GM21390 (cell line): ENCODE measurements around the gene SETD3.
A peak's percentile ranks its signal among the peaks of the same experiment; 100 is the strongest.

Experiments
- ATAC-seq: cut with Tn5 transposase; IDR thresholded peaks from one replicate; pipeline ENCODE4 v1.9.1; 2021; ENCODE audit not compliant: unreplicated experiment

The SETD3 gene

GRCh38 chr14:99479906-99480869, at the start of gene SETD3:
SETD3 (minus strand) TSS chr14:99480859; CDS start chr14:99465805, 15,054 bp downstream.
- ATAC-seq, result peak; percentile 12

DNA sequence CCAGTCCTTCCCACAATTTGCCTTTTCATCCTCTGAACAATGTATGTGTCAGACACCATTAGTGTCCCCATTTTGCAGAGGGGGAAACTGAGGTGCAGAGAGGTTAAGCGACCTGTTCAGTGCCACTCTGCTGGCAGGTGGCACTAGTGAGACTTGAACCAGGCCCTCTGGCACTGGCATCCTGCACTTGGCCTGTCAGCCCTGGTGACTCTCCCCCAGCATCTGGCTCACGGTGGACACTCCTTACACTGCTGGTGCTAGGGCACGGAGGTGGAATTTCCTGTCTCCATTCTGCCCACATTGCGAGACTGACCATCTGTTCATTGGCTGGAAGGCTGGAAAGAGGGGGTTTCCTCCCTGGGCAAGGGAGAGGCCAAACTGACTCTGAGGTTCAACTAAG, 49.2 kb upstream of the SETD3 start:
- ATAC-seq, result no peak

DNA sequence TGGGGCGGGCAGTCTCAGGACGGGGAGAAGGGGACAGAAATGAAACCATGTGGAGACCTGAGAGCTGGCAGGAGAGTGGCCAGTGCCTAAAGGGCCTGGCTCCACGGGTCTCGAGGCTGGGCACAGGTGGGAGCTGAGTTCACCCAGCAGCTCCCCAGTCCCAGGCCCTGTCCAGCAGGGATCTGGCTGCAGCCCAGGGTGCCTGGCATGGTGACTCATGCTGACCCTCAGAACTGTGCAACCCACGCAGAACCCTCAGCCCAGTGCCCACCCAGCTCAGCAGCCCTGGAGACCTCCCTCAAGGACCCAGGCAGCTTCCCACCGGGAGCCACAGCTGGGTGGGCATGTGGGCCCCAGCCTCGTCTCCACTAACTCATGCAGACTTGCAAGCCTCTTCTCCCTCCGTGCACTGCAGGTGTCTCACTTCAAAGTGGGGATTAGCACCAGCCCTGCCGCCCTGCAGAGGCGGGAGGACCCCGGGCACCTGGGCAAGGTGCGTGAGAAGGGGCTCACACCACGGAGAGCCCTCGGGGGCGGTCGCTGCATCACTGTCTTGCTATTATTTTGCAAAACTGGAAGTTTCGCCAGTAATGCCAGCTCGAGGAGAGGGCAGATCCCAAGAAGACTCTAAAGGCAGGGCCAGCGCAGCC, 46.9 kb upstream of the SETD3 start:
- no peak for ATAC-seq

DNA sequence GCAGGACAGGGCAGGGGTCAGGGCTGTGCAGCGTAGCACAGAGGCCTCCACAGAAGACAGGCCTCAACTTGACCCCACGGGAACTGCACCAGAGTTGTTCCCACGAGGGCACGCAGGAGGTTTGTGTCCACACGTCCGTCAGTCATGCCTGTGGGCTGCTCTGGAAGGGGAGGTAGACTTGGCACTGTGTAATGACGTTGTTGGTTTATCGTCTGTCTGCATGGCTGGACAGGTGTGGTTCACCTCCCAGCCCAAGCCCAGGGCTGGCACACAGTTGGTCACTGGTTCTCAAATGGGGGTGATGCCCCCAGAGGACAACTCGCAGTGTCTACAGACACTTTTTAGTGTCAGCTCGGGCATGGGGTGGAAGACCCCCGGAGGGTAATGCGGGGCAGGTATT, 46.4 kb upstream of the SETD3 start:
- no peak for ATAC-seq

GRCh38 chr14:99525699-99526080, 45.0 kb upstream of the SETD3 start:
- no peak for ATAC-seq

DNA sequence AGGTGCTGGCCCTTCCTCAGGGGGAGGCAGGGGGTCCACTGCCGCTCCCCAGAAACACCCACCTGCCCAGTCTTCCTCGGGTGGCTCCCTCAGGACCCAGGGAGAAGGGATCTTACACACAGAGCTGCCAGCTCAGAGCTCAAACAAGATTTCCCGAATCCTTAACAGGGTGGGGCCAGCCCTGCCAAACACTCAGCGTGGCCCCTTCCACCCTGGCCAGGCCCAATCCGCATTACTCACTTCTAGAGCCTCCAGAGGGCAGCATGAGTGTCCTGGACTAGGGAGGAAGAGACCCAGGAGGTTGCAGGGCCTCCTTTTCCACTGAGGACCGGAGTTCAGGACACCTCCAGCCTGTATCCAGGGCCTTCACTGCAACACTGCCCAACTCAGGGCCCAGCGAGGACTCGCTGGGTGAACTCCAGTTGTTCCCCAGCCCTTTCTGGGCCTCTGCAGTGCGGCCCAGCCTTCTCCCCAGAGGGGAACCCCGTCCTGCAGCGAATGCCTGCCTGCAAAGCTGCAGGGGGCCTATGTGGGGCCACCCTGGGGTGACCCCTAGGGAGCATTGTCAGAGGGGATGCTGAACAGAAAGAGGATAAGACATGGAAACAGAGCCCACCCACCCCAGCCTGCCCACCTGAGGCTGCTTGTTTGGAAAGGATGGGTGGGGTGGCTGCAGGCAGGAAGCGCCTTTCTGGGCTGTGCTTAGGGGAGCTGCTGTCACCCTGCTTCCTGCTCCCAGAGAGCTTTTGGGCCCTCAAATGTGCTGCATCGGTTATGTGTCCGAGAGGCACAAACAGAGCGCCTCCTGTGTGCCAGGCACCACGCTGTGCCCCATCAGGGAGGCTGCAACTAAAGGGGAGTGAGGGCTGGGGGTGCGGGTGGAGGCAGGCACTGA, 44.4 kb upstream of the SETD3 start:
- ATAC-seq, result no peak

GRCh38 chr14:99524091-99524661, 43.5 kb upstream of the SETD3 start:
- no peak for ATAC-seq

DNA sequence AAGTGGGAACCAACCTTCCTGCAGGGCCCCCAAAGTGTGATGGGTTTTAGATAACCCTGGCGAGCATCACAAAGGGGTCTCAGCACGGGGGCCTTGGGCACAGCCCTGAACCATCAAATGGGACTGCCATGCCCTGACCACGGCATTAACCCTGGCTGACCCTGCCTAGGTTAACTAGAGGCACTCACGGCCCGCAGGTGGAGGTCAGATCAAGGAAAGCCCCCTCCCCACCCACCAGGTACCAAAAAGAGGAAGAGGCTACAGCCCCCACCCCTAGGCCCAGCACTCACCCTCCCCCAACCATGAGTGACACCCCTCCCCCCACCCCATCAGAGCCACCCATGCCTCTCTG, 43.0 kb upstream of the SETD3 start:
- ATAC-seq, result no peak

- no peak for ATAC-seq
These were observed 42.5 kb upstream of the SETD3 start for GRCh38 chr14:99522934-99523703.

DNA sequence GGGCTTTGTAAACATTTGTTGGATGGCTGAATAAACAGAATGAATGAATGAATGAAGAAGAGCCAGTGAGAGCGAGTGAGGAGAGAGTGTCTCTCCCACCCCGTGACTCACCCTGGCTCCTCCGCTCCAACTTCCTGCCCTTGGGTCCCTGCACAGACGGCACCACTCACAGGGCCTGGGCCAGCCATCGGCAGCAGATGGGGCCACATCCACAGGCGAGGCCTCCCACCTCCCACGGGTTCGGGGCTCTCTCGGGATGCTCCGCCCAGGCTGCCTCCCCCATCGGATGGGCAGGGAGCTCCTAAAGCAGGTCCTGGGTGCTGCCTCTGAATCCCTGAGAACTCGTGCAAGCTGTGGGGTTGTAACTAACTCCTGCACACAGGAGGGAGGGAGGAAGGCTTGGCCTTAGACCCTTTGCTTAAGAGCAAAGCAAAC, 41.8 kb upstream of the SETD3 start:
- no peak for ATAC-seq

DNA sequence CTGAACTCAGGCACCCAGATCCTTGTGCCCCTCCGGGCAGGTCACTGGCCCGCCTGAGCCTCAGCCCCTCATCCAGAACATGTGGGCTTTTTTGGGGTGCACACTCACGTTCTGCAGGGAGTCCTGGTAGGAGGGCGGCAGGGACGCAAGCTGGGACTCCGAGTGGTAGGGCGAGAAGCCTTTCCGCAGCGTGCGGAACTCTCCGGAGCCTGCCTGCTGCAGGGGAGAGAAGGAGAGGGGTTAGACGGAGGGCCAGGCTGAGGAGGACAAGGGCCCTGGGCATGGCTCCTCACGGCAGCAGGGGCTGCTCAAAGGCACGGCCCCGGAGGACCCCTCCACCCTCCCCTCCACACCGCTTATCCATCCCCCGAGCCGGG, 41.4 kb upstream of the SETD3 start:
- no peak for ATAC-seq

DNA sequence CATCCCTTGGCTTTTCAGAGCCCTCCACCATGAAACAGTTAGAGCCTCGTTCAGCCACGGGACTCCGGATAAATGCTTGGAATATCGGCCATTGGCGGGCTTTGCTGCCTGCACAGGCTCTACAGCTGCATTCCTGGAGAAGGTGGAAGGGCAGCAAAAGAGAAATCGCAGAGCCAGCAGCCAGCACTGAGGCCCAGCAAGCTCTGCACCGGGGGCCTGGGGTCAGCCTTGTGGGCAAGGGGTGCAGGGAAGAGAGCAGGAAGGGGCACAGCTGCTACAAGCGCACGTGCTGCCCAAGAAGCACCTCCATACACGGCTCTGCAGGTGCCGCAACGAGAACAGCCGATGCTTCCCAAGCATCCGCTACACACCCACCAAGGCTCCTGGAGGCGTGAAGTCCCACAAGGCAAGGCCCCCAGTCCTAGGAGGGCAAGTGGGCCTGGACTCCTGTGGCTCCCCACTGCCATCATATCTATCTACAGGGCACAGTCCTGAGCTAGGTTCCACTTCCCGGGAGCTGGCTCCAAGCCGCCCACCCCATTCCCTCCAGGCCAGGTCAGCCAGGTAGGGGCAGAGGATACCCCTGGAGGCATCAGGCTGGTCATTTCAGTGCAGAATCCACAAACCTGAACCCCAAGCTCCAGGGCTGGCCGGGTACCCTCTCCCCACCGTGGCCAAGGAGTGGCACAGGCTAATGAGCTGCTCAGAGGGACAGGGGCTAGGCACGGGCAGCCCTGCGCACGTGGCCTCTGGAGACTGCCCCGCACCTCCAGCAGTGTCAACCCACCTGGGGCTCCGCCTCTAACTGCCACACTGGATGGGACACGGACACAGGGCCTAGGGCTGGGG, 40.7 kb upstream of the SETD3 start:
- no peak for ATAC-seq

DNA sequence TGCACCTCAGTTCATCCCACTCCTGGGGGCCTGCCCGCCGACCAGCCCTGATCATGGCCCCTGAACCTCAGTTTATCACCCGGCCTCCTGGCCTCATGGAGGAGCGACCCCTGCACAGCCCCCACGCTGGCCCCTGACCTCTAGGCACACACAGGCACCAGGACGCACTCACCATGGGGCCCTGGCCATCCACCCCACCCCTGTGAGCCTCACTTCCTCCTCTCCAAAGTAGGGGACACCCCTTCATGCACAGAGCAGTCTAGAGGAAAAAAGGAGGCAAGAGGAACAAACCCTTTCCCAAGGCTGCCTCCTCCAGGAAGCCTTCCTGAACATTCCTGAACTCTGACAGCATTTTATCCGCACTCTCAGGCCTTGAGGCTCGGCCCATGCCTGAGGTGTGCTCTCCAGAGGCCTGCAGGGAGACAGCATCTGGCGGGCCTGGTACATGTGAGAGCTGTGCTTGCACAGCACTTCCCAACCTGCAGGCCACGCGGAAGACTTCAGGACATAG, 40.0 kb upstream of the SETD3 start:
- no peak for ATAC-seq

- ATAC-seq, result no peak
These were observed 39.3 kb upstream of the SETD3 start for GRCh38 chr14:99519931-99520421.

GRCh38 chr14:99519347-99519881, 38.8 kb upstream of the SETD3 start:
- no peak for ATAC-seq

DNA sequence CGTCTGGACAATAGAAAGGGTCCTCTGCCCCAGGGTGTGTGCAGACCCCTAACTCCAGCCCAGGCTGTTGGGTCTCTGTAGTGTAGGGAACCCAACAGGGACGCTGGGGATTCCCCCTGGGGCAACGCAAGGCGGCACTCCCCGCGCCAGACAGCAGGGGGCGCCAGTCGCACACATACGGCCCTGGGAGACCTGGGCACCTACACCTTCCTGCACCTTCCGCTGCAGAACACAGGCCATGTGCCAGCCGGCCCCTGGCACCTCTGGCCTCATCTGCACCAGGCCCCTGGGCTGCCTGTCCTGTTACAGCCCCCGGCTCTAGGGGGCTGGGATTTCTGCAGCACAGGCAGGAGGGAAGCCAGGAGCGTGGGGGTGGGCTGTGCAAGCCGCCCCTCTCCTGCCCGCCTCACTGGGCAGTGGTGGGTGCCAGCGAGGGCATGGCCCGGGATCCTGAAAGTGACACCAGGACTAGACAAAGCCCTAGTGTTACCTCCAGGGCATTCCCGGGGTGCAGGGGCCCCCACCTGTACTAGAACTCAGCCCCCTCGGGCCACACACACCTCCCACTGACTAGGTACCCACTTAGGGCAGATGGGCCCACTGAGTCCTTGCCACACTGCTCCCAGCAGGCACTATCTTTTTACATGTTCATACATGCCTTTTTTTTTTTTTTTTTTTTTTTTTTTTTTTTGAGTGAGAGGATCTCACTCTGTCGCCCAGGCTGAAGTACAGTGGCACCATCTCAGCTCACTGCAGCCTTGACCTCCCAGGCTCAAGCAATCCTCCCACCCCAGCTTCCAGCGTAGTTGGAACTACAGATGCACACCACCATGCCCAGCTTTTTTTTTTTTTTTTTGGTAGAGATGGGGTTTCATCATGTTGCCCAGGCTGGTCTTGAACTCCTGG, 38.0 kb upstream of the SETD3 start:
- ATAC-seq, result peak; percentile 76

DNA sequence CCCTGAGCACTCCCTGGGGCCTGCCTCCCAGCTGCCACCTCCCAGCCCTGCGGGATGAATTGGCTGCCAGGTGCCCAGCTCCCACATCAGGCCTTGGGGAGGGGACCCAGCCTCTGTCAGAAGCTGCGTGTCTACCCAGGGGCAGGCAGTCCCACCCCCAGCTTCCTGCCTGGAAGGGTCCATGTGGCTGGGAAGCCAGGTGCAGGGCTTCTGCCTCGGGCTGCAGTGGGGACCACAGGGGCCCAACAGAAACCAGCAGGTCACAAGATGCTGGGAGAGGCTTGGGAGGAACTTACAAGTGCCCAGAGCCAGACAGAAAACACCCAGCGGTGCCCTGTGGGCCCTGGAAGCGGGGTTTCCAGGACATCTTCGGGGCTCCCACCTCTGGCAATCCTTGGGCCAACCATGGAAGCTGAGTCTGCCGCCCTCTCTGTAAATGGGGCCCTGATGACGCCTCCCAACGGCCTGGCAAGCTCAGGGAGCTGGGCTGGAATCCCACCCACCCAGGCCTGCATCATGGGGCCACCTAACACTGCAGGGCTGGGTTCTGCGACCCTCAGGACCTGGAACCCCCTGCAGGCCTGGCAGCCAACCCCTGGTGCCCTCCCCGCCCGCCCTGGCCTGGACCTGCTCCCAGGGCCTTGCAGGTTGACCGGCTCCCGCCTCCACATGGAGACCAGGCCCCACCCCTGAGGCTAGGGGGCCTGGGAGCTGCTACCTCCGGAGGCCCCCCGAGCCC, 37.2 kb upstream of the SETD3 start:
- peak; percentile 9 for ATAC-seq
